ENCODE results near the gene PSMD3.
A peak's percentile ranks its signal among the peaks of the same experiment; 100 is the strongest.

The PSMD3 gene

DNA sequence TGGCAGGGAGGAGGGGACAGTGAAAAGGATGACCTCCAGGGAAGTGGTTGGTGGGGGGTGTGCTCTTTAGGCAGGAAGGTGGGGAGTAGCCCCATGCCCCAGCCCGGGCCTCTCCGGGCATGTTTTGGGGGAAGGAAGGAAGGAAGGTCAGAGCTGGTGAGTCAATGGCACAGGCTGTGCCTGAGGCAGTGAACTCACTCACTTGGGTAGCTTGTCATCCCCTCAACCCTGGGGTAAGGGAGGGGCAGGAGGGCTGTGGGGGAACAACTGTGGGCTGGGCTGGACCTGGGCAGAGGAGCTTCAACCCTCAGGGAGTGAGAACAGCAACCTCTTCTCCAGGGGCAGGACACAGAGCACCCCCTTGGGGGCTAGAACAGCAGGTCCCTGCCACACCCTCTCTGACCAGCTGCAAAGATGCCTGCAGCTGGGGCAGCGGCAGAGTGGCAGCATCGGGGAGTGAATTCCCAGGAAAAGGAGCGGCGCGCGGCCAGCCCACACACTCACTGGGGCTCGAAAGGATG, 40.9 kb downstream of the PSMD3 start:
- DNase-seq (ENCODE audit: low read depth in 2 of 2): peak; percentile 68 to 76
- H3K4me3 ChIP-seq (replicated peaks in 1 of 2; ENCODE audit: low read depth in 2 of 2, low read length in 2 of 2): no peak overlapping the region
- TF ChIP-seq CTCF (IDR thresholded peaks at IDR 0.05; ENCODE audit: low read depth, low read length): no peak

- no peak overlapping the region for H3K4me3 ChIP-seq (replicated peaks in 1 of 2; ENCODE audit: low read depth in 2 of 2, low read length in 2 of 2)
- DNase-seq (ENCODE audit: low read depth in 2 of 2): no peak
- no peak for TF ChIP-seq CTCF (IDR thresholded peaks at IDR 0.05; ENCODE audit: low read depth, low read length)
Observed at GRCh38 chr17:40022497-40022896, 41.9 kb downstream of the PSMD3 start.

DNA sequence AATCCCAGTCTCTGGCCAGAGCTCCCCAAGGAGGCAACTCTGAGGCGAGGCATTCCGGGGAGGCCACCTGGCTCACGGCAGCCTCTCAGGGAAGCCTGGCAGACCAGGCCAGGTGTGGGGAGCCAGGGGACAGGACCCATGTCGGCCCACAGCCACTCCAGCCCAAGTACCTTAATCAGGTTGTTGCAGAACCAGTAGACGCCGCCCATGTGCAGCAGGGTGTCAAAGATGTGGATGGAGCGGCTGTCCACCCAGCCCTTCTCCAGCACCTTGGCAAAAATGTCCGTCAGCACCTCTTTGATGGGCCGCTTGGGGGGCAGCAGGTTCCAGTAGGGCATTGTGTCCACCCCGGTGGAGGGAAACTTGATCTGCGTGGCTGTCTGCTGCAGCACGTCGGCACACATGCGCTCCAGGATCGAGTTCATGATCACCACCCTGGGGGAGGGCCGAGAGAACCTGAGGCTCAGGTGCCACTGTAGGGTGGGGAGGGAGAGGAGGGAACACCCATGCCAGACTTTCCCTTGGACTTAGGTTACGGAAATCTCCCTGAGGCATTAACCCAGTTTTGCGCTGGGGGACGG, 42.4 kb downstream of the PSMD3 start:
- no peak for DNase-seq (ENCODE audit: low read depth in 2 of 2)
- no peak for TF ChIP-seq CTCF (IDR thresholded peaks at IDR 0.05; ENCODE audit: low read depth, low read length)

DNA sequence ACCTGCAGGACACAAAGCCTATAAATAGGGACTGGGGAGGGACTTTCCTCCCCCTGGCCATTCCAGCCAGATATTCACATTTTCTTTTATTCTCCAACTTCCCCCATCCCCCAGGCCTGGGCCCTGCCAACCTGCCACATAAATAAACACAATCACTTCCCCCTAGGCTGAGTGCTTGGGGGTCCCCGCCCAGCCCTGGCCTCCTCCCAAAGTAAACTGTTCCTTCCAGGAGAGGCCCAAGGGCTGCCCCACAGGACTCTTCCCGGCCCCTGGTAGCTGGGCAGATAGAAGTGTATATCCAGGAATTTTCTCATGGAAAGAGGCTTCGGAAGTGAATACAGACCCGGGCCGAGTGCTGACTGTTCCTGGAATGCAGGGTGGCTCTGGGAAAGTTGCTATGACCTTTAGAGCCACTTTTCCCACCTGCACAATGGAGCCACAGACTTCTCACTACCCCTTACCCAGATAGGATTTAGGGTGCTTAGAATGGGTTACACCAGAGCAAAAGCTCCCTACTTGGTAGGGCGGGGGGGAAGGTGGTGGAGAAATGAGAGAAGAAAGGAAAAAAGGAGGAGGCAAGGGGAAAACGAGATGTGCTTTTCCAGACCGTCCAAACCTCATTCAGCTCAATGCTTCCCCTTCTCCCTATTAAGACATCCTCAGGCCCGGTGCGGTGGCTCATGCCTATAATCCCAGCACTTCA, 43.1 kb downstream of the PSMD3 start:
- no peak for TF ChIP-seq CTCF (IDR thresholded peaks at IDR 0.05; ENCODE audit: low read depth, low read length)
- DNase-seq (ENCODE audit: low read depth in 2 of 2): peak; percentile 18 to 60

More for the DNA sequence above, 42.4 kb downstream of the PSMD3 start:
- H3K4me3 ChIP-seq (replicated peaks in 1 of 2; ENCODE audit: low read depth in 2 of 2, low read length in 2 of 2): no peak overlapping the region

DNA sequence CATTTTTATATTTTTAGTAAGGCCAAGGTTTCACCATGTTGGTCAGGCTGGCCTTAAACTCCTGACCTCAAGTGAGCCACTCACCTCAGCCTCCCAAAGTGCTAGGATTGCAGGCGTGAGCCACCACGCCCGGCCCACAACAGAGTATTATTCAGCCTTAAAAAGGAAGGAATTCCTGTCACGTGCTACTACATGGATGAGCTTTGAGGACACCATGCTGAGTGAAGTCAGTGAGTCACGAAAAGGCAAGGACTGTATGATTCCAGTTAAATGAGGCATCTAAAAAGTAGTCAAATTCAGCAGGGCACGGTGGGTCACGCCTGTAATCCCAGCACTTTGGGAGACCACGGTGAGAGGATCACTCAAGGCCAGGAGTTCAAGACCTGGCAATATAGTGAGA, 44.3 kb downstream of the PSMD3 start:
- TF ChIP-seq CTCF (IDR thresholded peaks at IDR 0.05; ENCODE audit: low read depth, low read length): no peak
- no peak overlapping the region for H3K4me3 ChIP-seq (replicated peaks in 1 of 2; ENCODE audit: low read depth in 2 of 2, low read length in 2 of 2)
- DNase-seq (ENCODE audit: low read depth in 2 of 2): peak in 1 of 2 donors; percentile 71

More for the DNA sequence above, 43.1 kb downstream of the PSMD3 start:
- no peak overlapping the region for H3K4me3 ChIP-seq (replicated peaks in 1 of 2; ENCODE audit: low read depth in 2 of 2, low read length in 2 of 2)

- no peak for TF ChIP-seq CTCF (IDR thresholded peaks at IDR 0.05; ENCODE audit: low read depth, low read length)
Observed at GRCh38 chr17:40025559-40025958, 45.0 kb downstream of the PSMD3 start.

More at GRCh38 chr17:40025559-40025958, 45.0 kb downstream of the PSMD3 start:
- no peak overlapping the region for H3K4me3 ChIP-seq (replicated peaks in 1 of 2; ENCODE audit: low read depth in 2 of 2, low read length in 2 of 2)
- no peak for DNase-seq (ENCODE audit: low read depth in 2 of 2)
